GM21515 (cell line): ENCODE data around the gene EXOC4.
"Not testable (repeated sequence)": the region's sequence is repeated elsewhere in the genome, so short reads cannot be mapped to it uniquely, and the experiment has no call there.

Experiments
- ATAC-seq: cut with Tn5 transposase; IDR thresholded peaks from one replicate; pipeline ENCODE4 v1.9.1; 2021; ENCODE audit not compliant: unreplicated experiment

EXOC4 gene

DNA sequence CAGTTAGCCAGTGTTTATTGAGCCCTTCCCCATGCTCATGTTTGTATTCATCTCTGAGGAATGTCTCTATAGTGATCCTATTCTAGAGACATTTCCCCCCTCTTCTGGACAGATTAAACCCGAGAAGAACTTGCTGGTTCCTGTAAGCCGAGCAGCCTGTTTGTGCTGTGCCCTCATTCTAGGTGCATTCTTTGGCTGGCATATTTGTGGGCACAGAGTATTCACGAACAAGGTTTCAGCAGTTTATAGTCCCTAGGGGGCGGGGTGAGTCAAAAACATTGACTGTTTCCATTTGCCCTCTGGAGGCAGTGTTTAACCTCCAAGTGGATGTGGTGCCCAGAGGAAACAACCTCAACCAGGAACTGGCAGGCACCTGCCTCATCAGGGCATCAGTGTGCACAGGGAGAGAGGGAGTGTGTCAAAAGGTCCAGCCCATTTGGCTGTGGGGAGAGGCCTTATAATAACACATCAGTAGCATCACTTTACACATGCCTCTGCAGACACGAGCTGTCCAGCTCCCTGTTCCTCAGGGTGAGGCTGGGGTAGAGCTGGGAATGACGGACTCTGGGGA, 600.9 kb downstream of the EXOC4 start:
- ATAC-seq = no peak

DNA sequence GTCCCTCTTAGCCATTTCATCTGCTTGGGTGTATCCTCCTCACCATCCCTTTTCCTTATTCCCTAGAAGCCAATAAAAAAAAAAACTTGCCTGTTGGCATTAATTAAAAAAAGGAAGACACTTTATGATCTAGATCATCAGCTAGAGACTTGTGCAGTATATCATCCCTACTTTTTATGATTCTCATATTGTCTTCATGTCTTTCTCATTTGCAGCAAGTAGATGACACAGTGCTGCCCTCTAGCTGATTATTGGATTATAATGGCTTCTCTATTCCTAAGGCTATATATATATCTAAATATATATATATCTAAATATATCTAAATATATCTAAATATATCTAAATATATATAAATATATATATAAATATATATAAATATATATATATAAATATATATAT, 601.9 kb downstream of the EXOC4 start:
- ATAC-seq = no peak

DNA sequence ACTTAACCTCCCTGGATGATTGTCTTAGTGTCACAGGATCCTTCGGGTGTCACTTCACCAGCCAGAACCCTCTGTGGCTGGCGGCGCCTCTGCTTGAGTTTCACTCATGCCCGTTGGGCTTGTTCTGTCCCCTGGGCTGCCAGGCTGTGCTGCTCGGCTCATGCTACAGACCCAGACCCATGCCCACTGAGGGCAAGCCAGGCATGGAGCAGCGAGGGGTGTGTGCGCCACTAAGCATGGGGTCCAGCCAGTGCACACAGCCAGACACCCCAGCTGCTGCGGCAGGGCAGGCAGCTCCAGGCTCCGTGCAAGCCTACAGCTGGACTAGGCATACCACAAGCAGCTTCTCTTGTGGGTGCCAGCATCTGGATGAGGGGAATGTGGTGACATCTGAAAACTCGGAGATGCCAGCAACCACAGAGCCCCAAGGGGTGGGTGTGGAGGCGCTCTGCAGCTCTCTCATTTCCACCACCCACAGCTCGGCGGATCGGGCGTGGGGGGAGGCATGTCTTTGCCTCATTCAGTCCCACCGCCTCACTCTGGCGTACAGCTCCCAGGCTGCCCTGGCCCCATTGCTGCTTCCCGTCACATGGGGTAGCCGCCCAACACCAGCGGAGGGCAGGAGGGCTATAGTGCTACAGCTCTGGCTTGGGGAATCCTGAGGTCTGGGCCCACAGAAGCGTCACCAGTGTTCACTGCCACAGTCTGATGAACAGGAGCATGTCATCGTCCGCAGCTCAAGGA, 604.7 kb downstream of the EXOC4 start:
- no peak for ATAC-seq

DNA sequence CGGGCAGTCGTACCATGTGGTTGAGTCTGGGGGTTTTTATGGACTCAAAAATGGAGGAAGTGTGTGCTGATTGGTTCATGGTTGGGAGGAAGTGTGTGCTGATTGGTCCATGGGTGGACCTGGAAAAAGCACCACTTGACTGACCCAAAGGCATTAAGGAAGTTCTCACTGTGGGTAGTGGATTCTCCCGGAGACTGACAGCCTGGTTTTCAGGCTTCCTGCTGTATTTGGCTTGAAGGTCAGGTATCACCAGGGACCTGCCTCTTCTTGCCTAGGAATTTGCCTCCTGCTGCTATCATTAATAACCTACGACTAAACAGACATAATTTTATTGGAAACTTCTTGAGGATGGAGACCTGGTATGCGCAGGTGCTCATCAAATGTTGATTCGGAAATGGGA, 605.4 kb downstream of the EXOC4 start:
- ATAC-seq = no peak

DNA sequence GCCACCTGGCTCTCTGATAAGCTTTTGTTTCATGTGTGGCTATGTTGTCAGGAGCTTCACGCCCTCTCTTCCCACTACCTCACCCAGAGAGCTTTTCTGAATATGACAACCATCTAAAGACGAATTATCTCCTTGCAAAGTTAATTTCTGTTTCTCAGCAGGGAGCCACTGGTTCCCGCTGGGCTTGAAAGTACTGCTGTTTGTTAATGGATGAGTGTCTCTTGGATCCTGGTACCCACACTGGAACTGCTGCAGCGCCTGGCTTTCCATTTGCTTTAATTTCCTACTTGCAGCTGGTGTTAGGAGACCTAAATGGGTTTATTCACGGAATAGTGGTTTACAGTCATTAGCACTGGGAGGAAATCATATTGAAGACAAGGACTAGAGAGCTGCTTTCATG, 606.4 kb downstream of the EXOC4 start:
- ATAC-seq = no peak

DNA sequence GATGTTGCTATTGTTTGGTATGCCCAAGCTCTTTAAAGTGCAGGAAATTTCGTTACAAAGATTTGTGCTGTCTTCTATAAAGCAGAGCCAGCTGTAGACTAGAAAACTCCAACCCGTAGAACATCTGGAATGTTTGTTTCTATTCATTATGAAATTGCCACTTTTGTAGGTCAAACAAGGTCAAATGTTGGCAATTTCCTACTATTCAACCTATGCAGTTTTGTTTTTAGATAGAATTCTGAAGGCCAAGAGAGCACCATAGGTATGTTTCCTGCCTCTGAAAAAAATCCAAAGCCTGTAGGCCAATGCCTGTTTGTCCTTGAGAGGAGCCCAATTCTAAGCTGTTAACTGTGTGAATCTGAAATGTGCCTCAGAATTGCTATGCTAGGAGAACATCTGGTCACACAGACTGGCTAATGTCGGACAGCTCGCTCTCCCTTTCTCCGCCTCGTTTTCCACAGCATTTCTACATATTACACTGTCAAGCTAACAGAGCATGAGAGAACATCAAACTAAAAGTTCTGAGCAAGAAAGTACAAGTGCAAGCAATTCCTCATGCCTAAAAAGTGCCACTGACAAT, 607.1 kb downstream of the EXOC4 start:
- no peak for ATAC-seq

DNA sequence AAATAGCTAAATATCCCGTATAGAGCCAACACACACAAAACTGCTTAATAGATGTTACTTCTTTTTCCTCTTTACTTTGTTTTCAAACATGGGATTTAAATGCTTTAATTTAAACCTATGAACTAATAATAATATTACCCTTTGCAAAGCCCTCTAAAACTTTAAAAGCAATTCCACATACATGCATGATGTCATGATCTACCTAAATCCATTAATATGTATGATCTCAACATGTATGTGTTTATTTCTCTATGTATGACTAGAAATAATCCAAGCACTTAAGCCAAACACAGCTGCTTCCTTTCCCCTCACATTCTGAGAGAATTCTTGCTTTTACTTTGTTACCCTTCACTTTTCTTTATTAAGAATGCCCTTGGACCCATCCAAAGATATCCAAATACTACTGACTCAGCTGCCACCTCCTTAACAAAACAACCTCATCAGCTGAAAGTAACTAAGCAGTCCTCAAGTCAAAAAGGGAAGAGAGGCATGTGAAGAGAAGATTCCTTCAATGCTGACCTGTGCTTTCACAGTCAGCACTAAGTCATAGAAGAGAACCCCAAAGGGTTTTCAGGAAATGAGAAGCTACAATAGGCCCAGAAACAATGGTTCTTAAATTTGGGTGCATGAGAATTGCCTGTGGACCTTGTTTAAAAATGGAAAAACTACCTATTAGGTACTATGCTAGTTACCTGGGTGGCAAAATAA, 607.9 kb downstream of the EXOC4 start:
- no peak for ATAC-seq

DNA sequence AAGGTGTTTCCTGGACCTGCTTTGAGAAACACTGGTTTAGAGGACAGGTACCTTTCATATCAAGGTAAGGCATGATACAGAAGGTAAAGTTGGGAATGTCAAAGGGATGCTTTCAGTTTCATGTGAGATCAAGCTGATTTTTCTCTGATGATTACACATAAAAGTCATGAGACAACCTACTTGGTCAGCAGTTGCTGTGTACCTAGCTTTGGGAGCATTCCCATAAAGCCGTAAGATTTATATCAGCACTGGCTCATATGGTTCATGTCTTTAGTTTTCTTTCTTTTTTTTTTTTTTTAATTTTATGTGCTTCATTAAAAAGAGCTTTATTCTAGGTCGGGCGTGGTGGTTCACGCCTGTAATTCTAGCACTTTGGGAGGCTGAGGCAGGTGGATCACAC, 609.0 kb downstream of the EXOC4 start:
- no peak for ATAC-seq

DNA sequence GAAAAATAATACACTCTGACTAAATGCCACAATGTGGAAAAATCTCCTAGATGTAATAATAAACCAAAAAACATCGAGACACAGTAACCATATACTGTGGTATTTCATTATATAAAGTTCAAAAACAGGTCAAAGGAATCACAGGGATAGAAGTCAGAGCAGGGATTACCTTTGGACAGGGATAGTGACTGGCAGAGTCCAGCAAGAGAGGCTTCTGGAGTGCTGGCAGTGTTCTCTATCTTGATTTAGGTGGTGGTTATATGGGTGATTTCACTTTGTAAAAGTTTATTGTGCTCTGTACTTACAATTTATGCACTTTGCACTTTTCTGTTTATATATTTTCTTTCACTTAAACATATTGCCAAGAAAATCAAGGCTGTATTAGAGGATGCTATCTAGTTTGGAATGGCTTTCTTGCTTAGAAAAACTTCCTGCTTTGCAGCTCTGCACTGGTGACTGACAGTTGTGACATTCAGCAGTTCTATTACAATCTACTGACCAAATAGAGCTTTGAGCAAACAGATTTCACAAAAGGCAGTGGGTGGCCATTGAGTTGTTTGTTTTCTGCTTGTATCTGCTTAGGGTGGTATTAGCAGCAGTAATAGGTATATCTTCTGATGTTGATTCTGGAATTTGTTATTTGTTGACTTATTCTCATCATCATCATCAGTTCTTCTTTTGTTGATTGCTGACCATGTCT, 610.6 kb downstream of the EXOC4 start:
- ATAC-seq = no peak

DNA sequence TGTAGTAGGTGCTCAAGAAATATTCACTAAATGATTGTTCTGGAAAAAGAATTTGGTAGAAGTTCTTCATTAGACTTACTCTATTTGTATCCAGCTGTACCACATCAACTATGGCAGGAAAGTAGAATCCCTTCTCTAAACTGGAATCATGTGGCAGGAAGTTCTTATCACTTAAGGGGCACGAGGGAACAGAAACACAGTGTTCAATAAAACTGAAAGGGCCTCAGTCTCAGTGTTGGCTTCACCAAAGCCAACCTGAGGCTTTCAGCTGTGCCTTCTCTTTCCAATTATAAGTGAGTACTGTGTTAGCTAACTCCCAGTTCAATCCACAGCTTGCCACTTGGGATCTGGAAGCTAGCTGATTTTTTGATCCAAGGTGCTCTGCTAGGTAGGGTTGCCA, 616.7 kb downstream of the EXOC4 start:
- ATAC-seq = no peak

DNA sequence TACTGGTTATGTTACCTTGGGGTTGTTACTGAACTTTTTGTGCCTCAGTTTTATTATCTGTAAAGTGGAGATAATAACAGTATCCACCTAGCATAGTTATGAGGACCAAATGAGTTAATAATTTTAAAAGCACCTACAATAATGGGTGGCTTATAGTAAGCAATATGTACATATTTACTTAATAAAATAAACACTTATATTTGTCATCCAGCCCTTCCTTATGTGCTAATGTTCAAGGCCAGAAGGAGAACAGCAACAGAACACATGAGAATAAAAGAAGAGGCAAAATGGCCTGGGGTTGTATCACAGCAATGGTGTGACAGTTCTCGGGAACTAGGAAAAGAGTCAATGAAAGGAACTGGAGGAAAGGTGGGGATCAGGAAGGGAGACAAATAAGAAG, 618.9 kb downstream of the EXOC4 start:
- no peak for ATAC-seq

DNA sequence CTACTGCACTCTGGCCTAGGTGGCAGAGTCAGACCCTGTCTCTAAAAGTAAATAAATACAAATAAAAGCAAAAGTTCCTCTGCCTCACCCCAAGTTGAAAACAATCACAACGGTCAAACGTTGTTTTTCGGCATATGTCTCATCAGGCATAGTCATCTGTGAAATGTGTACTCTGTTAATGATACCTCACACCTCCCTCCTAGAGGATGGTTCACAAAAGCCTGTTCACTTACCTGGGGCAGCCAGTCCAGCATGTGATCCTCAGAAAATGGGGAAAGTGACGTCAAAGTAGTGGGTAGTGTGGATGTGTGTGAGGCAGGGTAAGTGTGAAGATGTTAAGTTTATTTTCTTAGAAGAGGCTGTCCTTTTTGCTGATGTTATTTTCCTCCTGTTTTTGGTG, 620.3 kb downstream of the EXOC4 start:
- ATAC-seq = no peak

DNA sequence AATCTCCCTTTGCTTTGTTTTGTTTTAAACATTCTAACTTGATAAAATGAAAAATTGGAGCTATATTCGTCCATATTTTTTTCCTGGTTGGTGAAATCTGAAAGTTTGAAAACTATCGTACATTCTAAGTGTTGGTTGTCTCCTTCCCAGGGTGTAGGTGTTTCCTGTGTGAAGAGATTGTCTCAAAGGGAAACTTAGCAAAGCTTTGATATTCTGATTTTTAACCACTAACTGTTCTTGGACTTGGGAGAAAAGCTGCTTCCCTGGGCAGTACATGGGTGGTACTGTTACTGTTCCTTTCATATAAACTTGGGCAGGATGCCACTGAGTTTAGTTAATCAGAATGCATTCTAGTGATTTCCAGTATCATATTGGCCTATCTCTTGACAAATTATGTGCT, 620.8 kb downstream of the EXOC4 start:
- ATAC-seq = no peak

DNA sequence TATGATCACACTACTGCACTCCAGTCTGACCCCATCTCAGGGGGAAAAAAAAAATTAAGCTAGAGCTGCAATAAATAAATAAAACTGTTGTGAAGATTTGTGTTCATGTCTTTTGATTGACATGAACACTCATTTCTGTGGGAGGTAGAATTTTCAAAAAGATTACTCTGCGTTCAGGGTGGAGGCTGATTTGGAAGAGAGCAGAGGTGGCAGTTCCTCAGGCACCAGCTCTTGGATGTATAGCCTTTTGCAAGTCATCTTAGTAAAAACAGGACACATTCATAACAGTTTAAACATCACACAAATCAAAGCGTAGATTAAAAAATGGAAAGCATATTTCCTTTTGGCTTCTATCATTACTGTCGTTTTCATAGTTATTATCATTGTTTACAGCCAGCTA, 630.7 kb downstream of the EXOC4 start:
- no peak for ATAC-seq

DNA sequence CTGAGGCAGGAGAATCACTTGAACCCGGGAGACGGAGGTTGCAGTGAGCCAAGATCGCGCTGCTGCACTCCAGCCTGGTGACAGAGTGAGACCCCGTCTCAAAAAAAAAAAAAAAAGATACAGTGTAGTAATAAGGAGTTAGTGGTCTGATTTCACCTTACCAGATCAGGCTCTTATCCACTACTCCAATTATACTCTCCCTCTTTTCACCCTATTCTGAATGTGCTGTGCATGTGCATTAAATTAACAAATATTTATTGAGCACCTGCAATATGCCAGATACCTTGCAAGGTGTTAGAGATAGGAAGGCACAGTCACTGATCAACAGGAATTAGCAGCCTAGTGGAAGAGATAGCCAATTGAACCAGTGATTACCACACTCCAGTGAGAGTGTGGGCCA, 632.3 kb downstream of the EXOC4 start:
- no peak for ATAC-seq

DNA sequence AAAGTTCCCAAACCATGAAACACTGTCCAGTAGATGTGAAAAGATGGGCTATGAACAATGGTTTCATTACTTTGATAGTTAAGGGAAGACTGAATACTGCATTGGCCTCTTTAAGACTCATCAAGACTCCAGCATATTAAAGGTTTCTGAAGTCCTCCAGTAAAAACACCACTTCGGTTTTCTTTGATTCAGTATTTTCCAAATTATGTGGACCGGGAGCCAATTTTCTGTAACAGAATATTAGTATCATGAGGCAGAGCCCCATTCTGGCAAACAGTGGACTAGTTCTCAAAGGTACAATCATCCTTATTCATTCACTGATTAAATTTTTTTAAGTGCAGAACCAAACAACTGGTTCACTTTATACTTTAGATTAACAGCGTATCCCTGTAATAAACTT, 633.2 kb downstream of the EXOC4 start:
- ATAC-seq = no peak

DNA sequence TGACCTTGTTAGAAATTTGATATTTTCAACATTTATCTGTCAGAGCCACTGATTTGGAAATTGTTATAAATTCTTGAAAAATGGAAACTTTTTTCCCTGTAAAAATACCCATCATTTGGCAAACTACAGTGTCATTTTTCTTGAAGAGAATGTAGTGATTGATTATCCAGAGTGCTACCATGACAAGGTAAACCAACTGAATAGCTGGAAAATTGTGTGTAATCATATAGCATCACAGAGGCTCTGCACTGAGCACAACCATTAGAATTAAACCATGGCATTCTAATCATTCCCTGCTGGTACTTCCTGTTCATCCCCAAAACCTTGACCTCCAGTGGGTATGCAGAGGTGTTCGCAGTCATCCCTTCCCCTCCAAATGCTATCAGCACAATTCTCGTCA, 633.9 kb downstream of the EXOC4 start:
- no peak for ATAC-seq

DNA sequence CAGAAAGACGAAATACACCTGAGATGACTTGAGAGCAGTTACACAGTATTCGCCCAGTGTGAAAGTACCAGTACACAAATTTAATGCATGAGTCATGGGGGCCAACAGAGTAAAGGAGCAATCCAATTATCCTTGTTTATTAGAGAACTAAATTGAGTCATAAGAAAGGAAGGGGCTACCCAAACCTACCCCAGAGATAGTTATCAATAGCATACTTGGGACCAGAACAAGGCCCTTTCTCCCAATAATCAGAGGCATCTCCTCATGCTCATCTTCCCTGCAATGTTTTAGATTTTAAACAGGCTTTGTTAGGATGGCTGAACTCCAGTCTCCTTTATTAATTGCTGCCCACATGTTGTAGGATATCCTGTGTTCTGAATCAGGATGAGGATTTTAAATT, 634.6 kb downstream of the EXOC4 start:
- no peak for ATAC-seq

DNA sequence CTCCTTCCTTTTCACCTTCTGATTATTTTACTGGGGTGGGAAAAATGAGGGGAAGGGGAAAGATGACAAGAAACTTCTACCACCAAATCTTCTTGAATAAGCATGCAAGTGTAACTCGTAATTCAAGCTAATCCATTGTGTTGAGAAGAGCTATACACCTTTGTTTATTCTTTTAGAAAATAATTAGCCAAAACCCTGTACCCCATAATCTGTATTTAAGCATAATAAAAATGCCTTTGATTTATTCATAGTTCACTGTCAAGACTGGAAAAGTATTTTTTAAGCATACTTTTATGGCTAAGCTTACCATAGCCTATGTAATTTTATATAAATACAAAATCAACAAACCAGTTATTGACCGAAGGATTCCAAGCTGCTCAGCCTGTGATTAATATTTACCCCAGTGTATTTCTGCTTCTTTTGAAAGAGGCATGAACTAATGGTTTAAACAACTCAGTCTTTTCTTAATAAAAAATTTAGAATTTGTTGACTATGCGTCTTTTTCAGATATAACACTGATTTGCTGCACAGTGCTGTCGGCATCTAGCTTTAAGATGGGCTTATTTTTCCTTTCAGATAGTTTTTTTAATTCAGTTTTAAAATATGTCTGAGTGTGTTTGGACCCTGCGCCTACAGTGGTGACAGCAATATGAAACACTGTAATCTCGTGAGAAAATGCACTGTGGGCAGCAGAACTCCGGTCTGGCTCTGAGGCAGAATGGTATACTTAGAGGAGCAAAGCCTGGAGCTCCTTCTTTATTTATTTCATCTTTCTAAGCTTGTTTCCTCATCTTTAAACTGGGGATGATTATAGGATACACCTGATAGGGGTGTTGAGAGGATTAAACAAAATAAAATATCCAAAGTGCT, 635.4 kb downstream of the EXOC4 start:
- ATAC-seq = no peak

DNA sequence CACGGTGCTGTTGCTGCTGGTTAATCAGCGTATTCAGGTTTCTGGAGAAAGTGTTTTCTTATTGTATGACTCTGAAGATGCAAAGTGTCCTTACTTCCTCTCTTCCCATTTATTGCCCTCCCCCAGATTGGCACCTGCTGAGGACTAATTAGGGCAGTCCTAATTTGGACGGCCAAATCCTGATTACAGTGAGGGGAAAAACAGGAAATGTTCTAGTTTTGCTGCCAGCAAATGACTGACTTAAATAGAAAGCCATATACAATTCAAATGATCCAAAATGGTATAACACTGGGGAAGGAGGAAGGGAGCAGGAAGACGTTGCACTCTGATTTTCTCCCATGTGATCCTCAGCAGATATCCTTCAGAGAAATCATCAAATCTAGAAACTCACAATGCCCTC, 651.9 kb downstream of the EXOC4 start:
- ATAC-seq = no peak

DNA sequence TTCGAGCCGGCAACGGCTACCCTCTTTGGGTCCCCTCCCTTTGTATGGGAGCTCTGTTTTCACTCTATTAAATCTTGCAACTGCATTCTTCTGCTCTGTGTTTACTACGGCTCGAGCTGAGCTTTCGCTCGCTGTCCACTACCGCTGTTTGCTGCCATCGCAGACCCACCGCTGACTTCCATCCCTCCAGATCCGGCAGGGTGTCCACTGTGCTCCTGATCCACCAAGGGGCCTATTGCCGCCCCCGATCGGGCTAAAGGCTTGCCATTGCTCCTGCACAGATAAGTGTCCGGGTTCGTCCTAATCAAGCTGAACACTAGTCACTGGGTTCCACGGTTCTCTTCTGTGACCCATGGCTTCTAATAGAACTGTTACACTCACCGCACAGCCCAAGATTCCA, 653.7 kb downstream of the EXOC4 start:
- ATAC-seq = not testable (repeated sequence)
